GM21576 (cell line): Measurements from ENCODE around the gene ENTPD6.
"Not testable (repeated sequence)": the region's sequence is repeated elsewhere in the genome, so short reads cannot be mapped to it uniquely, and the experiment has no call there.

Experiments
- ATAC-seq: cut with Tn5 transposase; IDR thresholded peaks from one replicate; pipeline ENCODE4 v1.9.1; 2021; ENCODE audit warnings: mild to moderate bottlenecking, moderate library complexity; ENCODE audit not compliant: unreplicated experiment

Gene ENTPD6

DNA sequence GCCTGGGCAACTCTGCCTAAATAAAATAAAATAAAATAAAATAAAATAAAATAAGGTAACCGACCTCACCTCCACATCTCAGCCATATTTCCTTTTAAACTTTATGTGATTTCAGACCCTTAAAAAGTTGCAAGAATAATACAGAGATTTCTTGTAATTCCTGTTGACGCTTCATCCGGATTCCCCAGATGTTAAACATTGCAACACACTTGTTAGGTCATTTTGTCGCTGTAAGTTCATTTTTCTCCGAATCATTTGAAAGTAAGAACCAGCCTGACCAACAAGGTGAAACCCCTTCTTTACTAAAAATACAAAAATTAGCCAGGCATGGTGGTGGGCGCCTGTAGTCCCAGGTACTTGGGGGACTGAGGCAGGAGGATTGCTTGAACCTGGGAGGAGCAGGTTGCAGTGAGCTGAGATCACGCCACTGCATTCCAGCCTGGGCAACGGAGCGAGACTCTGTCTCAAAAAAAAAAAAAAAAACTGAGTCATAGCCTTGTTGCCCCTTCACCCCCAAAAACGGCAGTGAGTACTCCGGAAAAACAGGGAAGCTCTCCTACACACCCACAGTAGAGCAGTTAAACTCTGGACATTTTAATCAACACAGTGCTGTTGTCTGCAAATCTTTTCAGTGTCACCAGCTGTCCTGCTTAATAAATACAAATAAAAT lies 58.2 kb downstream of the ENTPD6 start:
- no peak for ATAC-seq

- no peak for ATAC-seq
Observed at GRCh38 chr20:25254571-25254970, 59.1 kb downstream of the ENTPD6 start.

GRCh38 chr20:25254986-25255680 lies 59.6 kb downstream of the ENTPD6 start:
- ATAC-seq = no peak

GRCh38 chr20:25256226-25256859 lies 60.8 kb downstream of the ENTPD6 start:
- ATAC-seq = no peak

GRCh38 chr20:25257130-25257529 lies 61.6 kb downstream of the ENTPD6 start:
- ATAC-seq = no peak

- no peak for ATAC-seq
Observed at GRCh38 chr20:25257756-25258475, 62.4 kb downstream of the ENTPD6 start.

DNA sequence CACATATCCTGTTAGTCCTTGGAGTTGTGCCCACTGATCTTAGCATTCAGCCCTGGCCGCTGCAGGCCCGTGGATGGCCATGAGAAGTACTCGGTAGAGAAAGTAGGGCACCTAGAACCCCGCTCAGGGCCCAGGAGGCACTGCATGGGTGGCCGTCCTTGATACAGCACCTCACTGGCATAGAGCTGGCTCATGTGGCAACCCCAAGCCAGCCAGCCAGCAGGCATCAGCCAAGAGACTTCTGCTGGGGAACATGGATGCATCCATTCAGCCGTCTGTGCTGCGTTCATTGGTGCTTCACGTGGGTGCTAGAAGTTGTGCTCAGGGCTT lies 62.9 kb downstream of the ENTPD6 start:
- ATAC-seq = no peak

DNA sequence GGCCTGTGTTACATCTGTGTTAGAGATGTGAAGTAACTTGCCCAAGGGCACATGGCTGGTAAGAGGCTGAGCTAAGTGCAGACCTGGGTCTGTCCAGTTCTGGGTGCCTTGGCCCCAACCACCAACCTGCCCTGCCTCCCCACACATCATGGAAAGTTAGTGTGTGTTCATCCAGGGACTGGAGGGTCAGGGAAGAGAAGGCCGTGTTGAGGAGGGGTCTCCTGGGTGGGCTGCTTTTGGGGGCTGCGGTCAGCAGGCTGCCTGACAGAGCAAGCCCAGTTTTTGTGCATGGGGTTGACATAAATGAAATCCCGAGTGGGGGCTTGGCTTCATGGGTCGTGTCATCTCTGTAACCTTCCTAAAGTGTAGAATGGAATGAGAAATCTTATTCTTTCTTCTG lies 63.3 kb downstream of the ENTPD6 start:
- no peak for ATAC-seq

DNA sequence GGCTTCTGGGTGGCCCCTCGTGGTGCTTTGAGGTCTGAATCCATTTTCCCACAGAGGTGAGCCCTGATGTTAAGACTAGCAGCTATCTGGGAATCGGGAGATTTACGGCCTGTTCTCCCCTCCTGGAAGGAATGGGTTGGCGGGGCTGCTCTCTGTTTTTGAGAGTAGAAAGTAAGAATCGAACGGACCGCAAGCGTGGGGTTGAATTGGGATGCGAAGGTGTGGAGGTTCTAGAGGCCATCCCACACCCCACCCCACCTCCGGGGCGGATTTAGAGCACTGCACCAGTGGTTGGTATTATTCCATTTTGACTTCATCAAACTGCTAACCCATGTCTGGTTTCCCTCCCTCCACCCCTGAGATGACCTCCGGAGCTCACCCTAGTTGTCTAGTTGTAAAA lies 63.8 kb downstream of the ENTPD6 start:
- no peak for ATAC-seq

GRCh38 chr20:25259788-25260254 lies 64.3 kb downstream of the ENTPD6 start:
- no peak for ATAC-seq

GRCh38 chr20:25260770-25261437 lies 65.4 kb downstream of the ENTPD6 start:
- not testable (repeated sequence) for ATAC-seq

GRCh38 chr20:25269057-25269832 lies 73.7 kb downstream of the ENTPD6 start:
- ATAC-seq = no peak

DNA sequence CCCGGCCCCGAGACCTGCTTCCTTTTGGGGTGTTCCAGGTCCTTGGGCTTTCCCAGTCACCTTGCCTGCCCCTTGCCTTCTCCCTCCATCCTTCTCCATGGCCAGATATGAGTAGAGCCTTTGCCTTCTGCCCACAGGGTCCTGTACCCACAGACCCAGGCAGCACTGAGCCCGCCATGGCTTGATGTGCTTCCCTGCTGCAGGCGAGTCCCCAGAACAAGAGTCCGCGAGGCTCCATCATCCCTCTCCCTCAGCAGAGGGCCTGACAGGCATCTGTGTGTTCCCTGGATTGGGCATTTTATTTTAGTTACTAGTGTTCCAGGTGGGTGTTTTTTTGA lies 74.3 kb downstream of the ENTPD6 start:
- no peak for ATAC-seq

DNA sequence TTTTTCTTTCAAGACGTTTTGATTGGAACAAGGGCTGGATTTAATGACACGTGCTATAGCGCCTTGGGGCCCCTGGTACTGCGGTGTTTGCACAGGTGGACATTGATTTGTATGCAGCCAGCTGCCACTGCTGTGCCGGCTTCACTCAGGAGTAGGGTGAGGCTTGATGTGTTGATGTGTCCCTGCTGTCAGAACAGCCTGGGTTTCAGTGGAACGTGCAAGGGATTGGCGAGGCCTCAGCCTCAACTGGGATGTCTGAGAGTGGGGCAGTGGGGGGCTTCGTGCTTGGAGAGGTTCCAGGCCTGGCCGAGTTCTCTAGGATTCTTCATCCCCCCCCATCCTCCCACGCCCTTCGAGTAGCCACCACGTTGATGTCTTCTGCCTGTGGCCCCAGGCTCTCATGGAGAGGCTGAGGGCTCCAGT lies 75.3 kb downstream of the ENTPD6 start:
- ATAC-seq = no peak

GRCh38 chr20:25271486-25272222 lies 76.1 kb downstream of the ENTPD6 start:
- ATAC-seq = no peak

GRCh38 chr20:25272223-25273000 lies 76.9 kb downstream of the ENTPD6 start:
- ATAC-seq = no peak

DNA sequence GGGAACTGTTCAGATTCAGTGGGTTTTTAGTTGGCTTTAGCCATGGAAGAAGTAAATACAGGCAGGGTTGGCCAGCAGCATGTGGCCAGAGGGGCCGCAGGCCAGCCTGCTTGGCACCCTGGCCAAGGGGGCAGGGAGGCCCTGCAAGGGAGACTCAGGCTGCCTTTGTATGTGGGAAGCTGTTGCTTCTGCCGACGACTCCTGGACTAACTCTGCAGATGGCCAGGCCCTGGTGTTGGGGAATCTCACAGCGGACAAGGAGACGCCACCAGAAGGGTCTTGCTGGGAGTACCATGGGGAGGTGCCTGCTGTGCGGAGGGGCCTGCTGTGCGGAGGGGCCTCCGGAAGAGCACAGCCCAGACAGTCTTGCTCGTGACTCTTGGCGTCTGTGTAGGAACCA lies 77.5 kb downstream of the ENTPD6 start:
- no peak for ATAC-seq

DNA sequence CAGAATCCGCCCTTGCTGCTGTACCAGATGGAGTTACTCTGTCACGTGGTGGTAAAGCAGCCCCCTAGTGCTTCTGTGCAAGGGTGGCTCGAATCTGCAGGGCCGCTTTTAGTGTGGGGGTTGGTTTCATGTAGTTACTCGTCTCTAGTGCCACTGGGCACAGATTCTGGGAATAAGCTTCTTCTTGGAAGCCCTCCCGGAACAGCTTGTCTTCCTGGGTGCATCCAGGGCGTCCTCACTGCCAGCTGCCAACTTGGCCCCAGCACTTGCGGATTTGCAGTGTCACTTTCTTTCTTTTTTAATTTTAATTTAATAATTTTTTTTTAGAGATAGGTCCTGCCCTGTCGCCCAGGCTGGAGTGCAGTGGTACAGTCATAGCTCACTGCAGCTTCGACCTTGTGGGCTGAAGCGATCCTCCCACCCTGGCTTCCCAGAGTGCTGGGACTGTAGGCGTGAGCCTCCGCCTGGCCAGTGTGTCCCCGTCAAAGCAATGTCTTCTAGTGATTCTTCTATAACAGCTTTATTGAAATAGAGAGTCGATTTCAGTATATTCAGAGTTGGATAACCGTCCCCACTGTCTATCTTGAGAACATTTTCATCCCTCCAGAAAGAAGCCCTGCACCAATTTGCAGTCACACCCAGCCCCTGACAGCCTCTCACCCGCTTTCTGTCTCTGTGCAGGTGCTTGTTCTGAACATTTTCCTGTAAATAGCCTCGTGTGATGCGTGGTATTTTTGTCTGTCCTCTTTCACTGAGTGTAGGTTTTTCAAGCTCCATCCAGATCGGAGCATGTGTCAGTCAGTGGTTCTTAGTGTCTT lies 78.2 kb downstream of the ENTPD6 start:
- ATAC-seq = no peak
